Loucy (cell line): ENCODE measurements around the gene MYO7B.

ENCODE experiments used
- EZH2phosphoT487 ChIP-seq: fragments of 200-600 bp; IDR thresholded peaks from 2 replicates; pipeline ENCODE4 v1.6.1; 2018; ENCODE audit warnings: antibody characterized with exemption, mild to moderate bottlenecking, moderate library complexity, borderline replicate concordance
- TF ChIP-seq, protein P1 (sequence below): fragments of 200-600 bp; sonication (generic); conservative IDR thresholded peaks from 2 replicates; pipeline ENCODE4 v1.5.1; 2014; ENCODE audit warnings: mild to moderate bottlenecking, antibody characterized with exemption, low read length

DNA sequence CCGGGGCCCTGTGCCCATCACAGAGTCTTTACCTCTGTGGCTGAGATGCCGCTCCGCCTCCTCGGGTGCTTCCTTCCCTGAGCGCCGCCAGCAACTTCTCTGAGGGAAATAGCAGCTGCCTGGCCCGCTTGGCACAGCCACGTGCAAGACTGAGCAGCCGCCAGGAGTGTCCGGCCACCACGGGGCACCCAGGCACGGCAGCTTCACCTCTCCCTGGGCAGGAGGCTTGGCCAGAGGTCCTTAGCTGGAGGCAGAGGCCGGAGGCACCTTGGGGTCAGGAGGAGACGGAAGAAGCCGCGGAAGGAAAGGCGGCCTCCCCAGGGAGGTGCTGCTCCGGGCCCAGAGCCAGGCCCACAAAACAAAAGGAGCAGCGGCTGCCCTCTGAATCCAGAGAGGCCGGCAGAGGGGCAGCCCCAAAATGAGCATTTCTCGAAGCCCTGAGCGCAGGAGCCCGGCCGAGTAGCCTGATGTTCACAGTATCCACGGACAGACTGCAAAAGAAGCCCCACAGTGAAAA lies 145.9 kb downstream of the MYO7B start:
- TF ChIP-seq, protein P1, sequence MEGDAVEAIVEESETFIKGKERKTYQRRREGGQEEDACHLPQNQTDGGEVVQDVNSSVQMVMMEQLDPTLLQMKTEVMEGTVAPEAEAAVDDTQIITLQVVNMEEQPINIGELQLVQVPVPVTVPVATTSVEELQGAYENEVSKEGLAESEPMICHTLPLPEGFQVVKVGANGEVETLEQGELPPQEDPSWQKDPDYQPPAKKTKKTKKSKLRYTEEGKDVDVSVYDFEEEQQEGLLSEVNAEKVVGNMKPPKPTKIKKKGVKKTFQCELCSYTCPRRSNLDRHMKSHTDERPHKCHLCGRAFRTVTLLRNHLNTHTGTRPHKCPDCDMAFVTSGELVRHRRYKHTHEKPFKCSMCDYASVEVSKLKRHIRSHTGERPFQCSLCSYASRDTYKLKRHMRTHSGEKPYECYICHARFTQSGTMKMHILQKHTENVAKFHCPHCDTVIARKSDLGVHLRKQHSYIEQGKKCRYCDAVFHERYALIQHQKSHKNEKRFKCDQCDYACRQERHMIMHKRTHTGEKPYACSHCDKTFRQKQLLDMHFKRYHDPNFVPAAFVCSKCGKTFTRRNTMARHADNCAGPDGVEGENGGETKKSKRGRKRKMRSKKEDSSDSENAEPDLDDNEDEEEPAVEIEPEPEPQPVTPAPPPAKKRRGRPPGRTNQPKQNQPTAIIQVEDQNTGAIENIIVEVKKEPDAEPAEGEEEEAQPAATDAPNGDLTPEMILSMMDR: no peak
- TF ChIP-seq EZH2phosphoT487: no peak
